H1 (cell line): ENCODE measurements around the gene TP53I13. TPM values are rescaled to one million over a fixed set of nuclear protein-coding genes. Genes with fewer than 3 reads are reported as not detected.

ENCODE experiments used
- CTCF ChIA-PET: fragments of 300-600 bp; sonication (Branson Sonifier 250); formaldehyde crosslinking; loops from one replicate; lab custom pipeline; 2021; ENCODE audit not compliant: partially characterized antibody; lab: Charles Lee
- POLR2A ChIA-PET: fragments of 300-600 bp; sonication (Branson Sonifier 250); formaldehyde crosslinking; loops from one replicate; lab custom pipeline; 2021; ENCODE audit warnings: inconsistent platforms; ENCODE audit not compliant: partially characterized antibody; lab: Charles Lee
- DNase-seq, 2 experiments: peaks; one replicate each; pipeline versions ENCODE4 v3.0.0 to v3.0.0-alpha.2; 2010 to 2022; ENCODE audit warnings: low spot score in 2 of 2, low read depth in 1 of 2, mixed read lengths in 1 of 2
- FAIRE-seq: peaks from 2 replicates; lab custom pipeline; 2011; peaks lifted over from hg19 to GRCh38; lab: Jason Lieb, UNC
- H2AFZ ChIP-seq: 2 replicates; pipeline ENCODE4 v1.8.1; 2012; ENCODE audit warnings: low read length, inconsistent platforms
- H2AK5ac ChIP-seq: 2 replicates; pipeline ENCODE4 v1.6.1; 2013; ENCODE audit warnings: low read depth, low read length
- H2BK120ac ChIP-seq: replicated peaks from 2 replicates; pipeline ENCODE3; 2013; ENCODE audit warnings: low read depth, low read length, inconsistent platforms
- H2BK12ac ChIP-seq: 2 replicates; pipeline ENCODE4 v1.6.1; 2013; ENCODE audit warnings: low read depth, low read length
- H2BK15ac ChIP-seq: 2 replicates; pipeline ENCODE4 v1.6.1; 2013; ENCODE audit warnings: low read length
- H2BK20ac ChIP-seq: 2 replicates; pipeline ENCODE4 v1.6.1; 2013; ENCODE audit warnings: low read length
- H2BK5ac ChIP-seq: 2 replicates; pipeline ENCODE4 v1.6.1; 2013; ENCODE audit warnings: low read depth, low read length
- H3K14ac ChIP-seq: 2 replicates; pipeline ENCODE4 v1.6.1; 2013; ENCODE audit warnings: inconsistent platforms; ENCODE audit not compliant: insufficient read length
- H3K18ac ChIP-seq: 2 replicates; pipeline ENCODE4 v1.6.1; 2013; ENCODE audit warnings: low read length; ENCODE audit errors: extremely low read depth
- H3K23ac ChIP-seq: 2 replicates; pipeline ENCODE4 v1.6.1; 2013; ENCODE audit warnings: inconsistent platforms; ENCODE audit not compliant: insufficient read length
- H3K23me2 ChIP-seq: 2 replicates; pipeline ENCODE4 v1.6.1; 2013; ENCODE audit warnings: low read depth, low read length
- H3K27ac ChIP-seq: 2 replicates; pipeline ENCODE4 v1.6.1; 2011; ENCODE audit warnings: low read depth, low read length, inconsistent platforms
- H3K27me3 ChIP-seq, 4 experiments: replicated peaks in 1 of 4; 1 replicate in 1 of 4; 2 replicates in 3 of 4; pipeline versions ENCODE4 v1.6.1 to v1.8.1; 2011 to 2013; ENCODE audit warnings: low read length in 3 of 4, mild to moderate bottlenecking in 3 of 4, inconsistent platforms in 2 of 4, mixed read lengths in 2 of 4, moderate library complexity in 1 of 4; ENCODE audit not compliant: control insufficient read depth in 3 of 4, insufficient read depth in 3 of 4; ENCODE audit errors: extremely low read depth in 1 of 4
- H3K36me3 ChIP-seq, 4 experiments: 2 replicates each; pipeline versions ENCODE4 v1.6.1 to v1.8.1; 2011 to 2013; ENCODE audit warnings: mild to moderate bottlenecking in 4 of 4, low read length in 3 of 4, moderate library complexity in 2 of 4, control low read depth in 1 of 4, inconsistent platforms in 1 of 4; ENCODE audit not compliant: insufficient read depth in 4 of 4, control insufficient read depth in 2 of 4
- H3K4ac ChIP-seq: replicated peaks from 2 replicates; pipeline ENCODE3; 2013; ENCODE audit warnings: low read length, low read depth, mixed read lengths, inconsistent platforms; ENCODE audit not compliant: insufficient read length
- H3K4me1 ChIP-seq, 4 experiments: replicated peaks in 1 of 4; 1 replicate in 1 of 4; 2 replicates in 3 of 4; pipeline versions ENCODE4 v1.6.1 to v1.8.1; 2011 to 2013; ENCODE audit warnings: low read length in 3 of 4, inconsistent platforms in 2 of 4, mixed read lengths in 1 of 4; ENCODE audit not compliant: insufficient read depth in 4 of 4, control insufficient read depth in 3 of 4
- H3K4me2 ChIP-seq, 2 experiments: 2 replicates each; pipeline versions ENCODE4 v1.6.1 to v1.8.1; 2011 to 2013; ENCODE audit warnings: low read depth in 2 of 2, low read length in 2 of 2, control low read depth in 1 of 2, inconsistent platforms in 1 of 2, mild to moderate bottlenecking in 1 of 2; ENCODE audit not compliant: insufficient read depth in 1 of 2
- H3K4me3 ChIP-seq, 4 experiments: fragments of 200-600, 300-600 bp in 1 of 4; sonication (generic), shearing (Covaris generic), sonication (Bioruptor Twin) in 1 of 4; 2 replicates each; pipeline versions ENCODE4 v1.5.1 to v1.8.1; 2011 to 2016; ENCODE audit warnings: low read length in 4 of 4, low read depth in 3 of 4, control low read depth in 2 of 4, inconsistent platforms in 2 of 4, mild to moderate bottlenecking in 2 of 4, mixed read lengths in 1 of 4, moderate library complexity in 1 of 4; ENCODE audit not compliant: insufficient read depth in 2 of 4; ENCODE audit errors: extremely low read depth in 1 of 4
- H3K56ac ChIP-seq: replicated peaks from 2 replicates; pipeline ENCODE3; 2013; ENCODE audit warnings: low read depth, mild to moderate bottlenecking, mixed read lengths, low read length, inconsistent platforms; ENCODE audit not compliant: insufficient read length
- H3K79me1 ChIP-seq: 2 replicates; pipeline ENCODE4 v1.6.1; 2013; ENCODE audit warnings: low read depth, low read length, control low read depth
- H3K79me2 ChIP-seq, 2 experiments: 2 replicates each; pipeline versions ENCODE4 v1.6.1 to v1.8.1; 2012 to 2013; ENCODE audit warnings: low read length in 2 of 2, mild to moderate bottlenecking in 2 of 2, inconsistent platforms in 1 of 2; ENCODE audit not compliant: insufficient read depth in 2 of 2, control insufficient read depth in 1 of 2
- H3K9ac ChIP-seq, 4 experiments: replicated peaks in 1 of 4; 1 replicate in 1 of 4; 2 replicates in 3 of 4; pipeline versions ENCODE4 v1.6.1 to v1.8.1; 2011 to 2013; ENCODE audit warnings: low read depth in 3 of 4, low read length in 3 of 4, control low read depth in 2 of 4, mild to moderate bottlenecking in 2 of 4, moderate library complexity in 2 of 4, inconsistent platforms in 1 of 4; ENCODE audit errors: extremely low read depth in 1 of 4
- H3K9me3 ChIP-seq, 2 experiments: 2 replicates each; pipeline versions ENCODE4 v1.6.1 to v1.8.1; 2012 to 2013; ENCODE audit warnings: mild to moderate bottlenecking in 2 of 2, moderate library complexity in 2 of 2, control low read depth in 1 of 2, inconsistent platforms in 1 of 2, low read depth in 1 of 2, low read length in 1 of 2, mixed read lengths in 1 of 2; ENCODE audit not compliant: insufficient read depth in 2 of 2
- H4K20me1 ChIP-seq, 2 experiments: replicated peaks in 1 of 2; 2 replicates each; pipeline versions ENCODE3 to v1.8.1; 2011 to 2013; ENCODE audit warnings: inconsistent platforms in 2 of 2, low read length in 2 of 2, mild to moderate bottlenecking in 1 of 2; ENCODE audit not compliant: insufficient read depth in 2 of 2, control insufficient read depth in 1 of 2
- H4K5ac ChIP-seq: 2 replicates; pipeline ENCODE4 v1.6.1; 2013; ENCODE audit warnings: low read length, low read depth, mixed read lengths, inconsistent platforms; ENCODE audit not compliant: insufficient read length
- H4K8ac ChIP-seq: 2 replicates; pipeline ENCODE4 v1.8.0; 2013; ENCODE audit warnings: mild to moderate bottlenecking, moderate library complexity, low read length, inconsistent platforms; ENCODE audit not compliant: insufficient read depth; ENCODE audit errors: extremely low read depth
- H4K91ac ChIP-seq: replicated peaks from 2 replicates; pipeline ENCODE3; 2013; ENCODE audit warnings: low read length, mixed read lengths, inconsistent platforms; ENCODE audit not compliant: insufficient read length
- BACH1 ChIP-seq: IDR thresholded peaks from 2 replicates; pipeline ENCODE4 v1.6.1; 2012; ENCODE audit warnings: low read length, improper control_type of control experiment
- CHD2 ChIP-seq: IDR thresholded peaks from 2 replicates; pipeline ENCODE4 v1.6.1; 2012; ENCODE audit warnings: low read length, improper control_type of control experiment
- EGR1 ChIP-seq: IDR thresholded peaks from 2 replicates; pipeline ENCODE4 v1.6.1; 2011; ENCODE audit warnings: low read depth, low read length, borderline replicate concordance
- KDM5A ChIP-seq: fragments of 200-600 bp; IDR thresholded peaks from 2 replicates; pipeline ENCODE4 v1.7.1; 2012; ENCODE audit warnings: mild to moderate bottlenecking, low read length, inconsistent platforms, mixed read lengths
- PHF8 ChIP-seq: fragments of 200-600 bp; sonication (generic); conservative IDR thresholded peaks from 2 replicates; pipeline ENCODE4 v1.7.1; 2012; ENCODE audit warnings: low read depth, mild to moderate bottlenecking, inconsistent platforms, low read length, moderate library complexity
- POLR2AphosphoS5 ChIP-seq: IDR thresholded peaks from 2 replicates; pipeline ENCODE4 v1.6.1; 2011; ENCODE audit warnings: low read depth, low read length
- RAD21 ChIP-seq, 2 experiments: IDR thresholded peaks in 1 of 2; conservative IDR thresholded peaks in 1 of 2; 2 replicates each; pipeline ENCODE4 v1.6.1; 2011; ENCODE audit warnings: low read depth in 2 of 2, low read length in 2 of 2, improper control_type of control experiment in 1 of 2, inconsistent platforms in 1 of 2, mild to moderate bottlenecking in 1 of 2, moderate library complexity in 1 of 2
- RXRA ChIP-seq: IDR thresholded peaks from 2 replicates; pipeline ENCODE4 v1.6.1; 2011; ENCODE audit warnings: low read depth, mild to moderate bottlenecking, low read length, moderate library complexity; ENCODE audit not compliant: insufficient read depth
- SIRT6 ChIP-seq: IDR thresholded peaks from one replicate; pipeline ENCODE4 v1.7.1; 2012; ENCODE audit warnings: low read length, inconsistent platforms
- SP1 ChIP-seq: IDR thresholded peaks from 2 replicates; pipeline ENCODE4 v1.6.1; 2011; ENCODE audit warnings: low read depth, low read length
- WGBS, 2 experiments: shearing (Covaris generic) in 1 of 2; methylation state at CpG; one replicate each; pipeline versions ENCODE4 v1.1.6 to v1.1.7; 2013 to 2015; ENCODE audit warnings: low lambda C conversion rate in 2 of 2, mixed read lengths in 2 of 2, inconsistent platforms in 1 of 2, low coverage in 1 of 2, missing lambda C conversion rate in 1 of 2; ENCODE audit not compliant: insufficient replicate concordance in 2 of 2, insufficient coverage in 1 of 2, insufficient read length in 1 of 2; ENCODE audit errors: extremely low coverage in 1 of 2, missing lambda C conversion rate in 1 of 2; 5-methylcytosine and 5-hydroxymethylcytosine counted together
- polyA plus RNA-seq, 7 experiments: library from polyadenylated mRNA; depleted of rRNA in 3 of 7; stranded (reverse) in 5 of 7; unstranded in 2 of 7; fragments of >200 nt in 5 of 7; fragments of 200-250 nt in 2 of 7; gene quantifications; 1 replicate in 5 of 7; 2 replicates in 1 of 7; 4 replicates in 1 of 7; pipeline versions ENCODE4 v1.2.1 to v1.2.3, GENCODE V29; 2011 to 2013; ENCODE audit warnings: missing spikeins in 2 of 7, mixed read lengths in 2 of 7
- total RNA-seq: library from RNA; stranded (reverse); fragmentation: NEBNext Ultra II Directional; extraction: Animal tissue kit (Norgen Biotek cat#: 25700); gene quantifications from 2 replicates; pipeline ENCODE4 v1.2.1, GENCODE V29; 2021
- TF ChIP-seq, protein P1 (sequence below): IDR thresholded peaks from 2 replicates; pipeline ENCODE4 v1.6.1; 2011; ENCODE audit warnings: low read length, improper control_type of control experiment

The TP53I13 gene
- total and polyA plus RNA-seq, 2 of the 8 experiments (the other 6 are each of a cell fraction or from before 2014, with no cell fraction given) = 22.4 to 35.7 TPM

- peak overlapping the region; percentile 66 to 76 (median 72) for H3K4me3 ChIP-seq
- H3K14ac ChIP-seq = no peak overlapping the region
- peak overlapping the region; percentile 55 for H3K4ac ChIP-seq
- H3K18ac ChIP-seq = peak overlapping the region; percentile 90; the same call in 1 of the 2 replicates
- 0 out of 2 replicates have a peak overlapping the region, but pooled peaks have one; percentile 81 for H2BK15ac ChIP-seq
- H2BK120ac ChIP-seq = no peak overlapping the region
- FAIRE-seq = no peak
- no peak overlapping the region for H2BK20ac ChIP-seq
- no peak overlapping the region for H2BK12ac ChIP-seq
- no peaks in the 10 kb centered on the region for H3K79me1 ChIP-seq
- no peak overlapping the region for H4K8ac ChIP-seq
- peak overlapping the region; percentile 66; the same call in 1 of the 2 replicates for H2BK5ac ChIP-seq
- peak overlapping the region in 2 of 4 experiments; percentile 42 to 44; a peak in 4 of 7 replicates for H3K9ac ChIP-seq
- no peak for DNase-seq
- H3K27me3 ChIP-seq = peaks cover 11 to 44% (median 34%) of the 10 kb centered on the region in 4 experiments
- no peaks in the 10 kb centered on the region for H3K9me3 ChIP-seq
- H3K56ac ChIP-seq = no peak overlapping the region
- no peaks in the 10 kb centered on the region for H3K79me2 ChIP-seq
- peaks cover 27% of the 10 kb centered on the region for H3K23me2 ChIP-seq
- ChIA-PET POLR2A (interaction anchor here (0.6 to 2.0 kb wide), 8 partner anchors 9 to 275 kb away, joined by 3 to 7 read pairs (median 4); partner anchors contain the start of genes ANKRD13B and NUFIP2), CTCF (interaction anchor here (0.6 to 15.3 kb wide), 11 partner anchors 10 to 524 kb away, joined by 3 to 167 read pairs (median 4); partner anchors contain the start of genes ANKRD13B and CORO6)
- H3K27ac ChIP-seq = no peak overlapping the region
- no peak overlapping the region; the same call in 1 of the 2 replicates for H2AK5ac ChIP-seq
- no peak overlapping the region for H3K23ac ChIP-seq
- H3K36me3 ChIP-seq = peaks cover 0 to under 1% (median under 1%) of the 10 kb centered on the region in 4 experiments; a peak in 4 of 8 replicates
- H2AFZ ChIP-seq = peak overlapping the region; percentile 78
- H3K4me2 ChIP-seq = peak overlapping the region; percentile 84 to 88
- no peak overlapping the region for H4K5ac ChIP-seq
- 75% methylated on average over 14 of the region's 14 CpGs; no CpG with 5 or more reads in 1 of the 2 experiments for WGBS, 2 experiments
- H4K91ac ChIP-seq = no peak overlapping the region
- peaks cover 6 to 15% (median 11%) of the 10 kb centered on the region in 4 experiments; a peak in 6 of 7 replicates for H3K4me1 ChIP-seq
- peaks cover 1 to 2% of the 10 kb centered on the region in 2 experiments for H4K20me1 ChIP-seq
- TF ChIP-seq PHF8 = no peak
- TF ChIP-seq RXRA = no peak
- TF ChIP-seq EGR1 = no peak
- no peak for TF ChIP-seq SIRT6
- no peak for TF ChIP-seq RAD21 (IDR thresholded peaks at IDR 0.05 in 1 of 2, conservative IDR thresholded peaks at IDR 0.05 in 1 of 2; ENCODE audit: low read depth in 2 of 2, low read length in 2 of 2)
- TF ChIP-seq KDM5A = no peak
- TF ChIP-seq, protein P1, sequence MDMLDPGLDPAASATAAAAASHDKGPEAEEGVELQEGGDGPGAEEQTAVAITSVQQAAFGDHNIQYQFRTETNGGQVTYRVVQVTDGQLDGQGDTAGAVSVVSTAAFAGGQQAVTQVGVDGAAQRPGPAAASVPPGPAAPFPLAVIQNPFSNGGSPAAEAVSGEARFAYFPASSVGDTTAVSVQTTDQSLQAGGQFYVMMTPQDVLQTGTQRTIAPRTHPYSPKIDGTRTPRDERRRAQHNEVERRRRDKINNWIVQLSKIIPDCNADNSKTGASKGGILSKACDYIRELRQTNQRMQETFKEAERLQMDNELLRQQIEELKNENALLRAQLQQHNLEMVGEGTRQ = no peak
- TF ChIP-seq POLR2AphosphoS5 = no peak
- no peak for TF ChIP-seq SP1
- no peak for TF ChIP-seq CHD2
- TF ChIP-seq BACH1 = no peak
Measured at GRCh38 chr17:29569245-29569950, 897 bp downstream of the TP53I13 start.
